H1 (cell line): ENCODE measurements around the gene POFUT2. TPM values are rescaled to one million over a fixed set of nuclear protein-coding genes. Genes with fewer than 3 reads are reported as not detected.

Experiments
- CTCF ChIA-PET: fragments of 300-600 bp; sonication (Branson Sonifier 250); formaldehyde crosslinking; loops from one replicate; lab custom pipeline; 2021; ENCODE audit not compliant: partially characterized antibody; lab: Charles Lee
- POLR2A ChIA-PET: fragments of 300-600 bp; sonication (Branson Sonifier 250); formaldehyde crosslinking; loops from one replicate; lab custom pipeline; 2021; ENCODE audit warnings: inconsistent platforms; ENCODE audit not compliant: partially characterized antibody; lab: Charles Lee
- DNase-seq, 2 experiments: peaks; one replicate each; pipeline versions ENCODE4 v3.0.0 to v3.0.0-alpha.2; 2010 to 2022; ENCODE audit warnings: low spot score in 2 of 2, low read depth in 1 of 2, mixed read lengths in 1 of 2
- FAIRE-seq: peaks from 2 replicates; lab custom pipeline; 2011; peaks lifted over from hg19 to GRCh38; lab: Jason Lieb, UNC
- H2AFZ ChIP-seq: 2 replicates; pipeline ENCODE4 v1.8.1; 2012; ENCODE audit warnings: low read length, inconsistent platforms
- H2AK5ac ChIP-seq: 2 replicates; pipeline ENCODE4 v1.6.1; 2013; ENCODE audit warnings: low read depth, low read length
- H2BK120ac ChIP-seq: replicated peaks from 2 replicates; pipeline ENCODE3; 2013; ENCODE audit warnings: low read depth, low read length, inconsistent platforms
- H2BK12ac ChIP-seq: 2 replicates; pipeline ENCODE4 v1.6.1; 2013; ENCODE audit warnings: low read depth, low read length
- H2BK15ac ChIP-seq: 2 replicates; pipeline ENCODE4 v1.6.1; 2013; ENCODE audit warnings: low read length
- H2BK20ac ChIP-seq: 2 replicates; pipeline ENCODE4 v1.6.1; 2013; ENCODE audit warnings: low read length
- H2BK5ac ChIP-seq: 2 replicates; pipeline ENCODE4 v1.6.1; 2013; ENCODE audit warnings: low read depth, low read length
- H3K14ac ChIP-seq: 2 replicates; pipeline ENCODE4 v1.6.1; 2013; ENCODE audit warnings: inconsistent platforms; ENCODE audit not compliant: insufficient read length
- H3K18ac ChIP-seq: 2 replicates; pipeline ENCODE4 v1.6.1; 2013; ENCODE audit warnings: low read length; ENCODE audit errors: extremely low read depth
- H3K23ac ChIP-seq: 2 replicates; pipeline ENCODE4 v1.6.1; 2013; ENCODE audit warnings: inconsistent platforms; ENCODE audit not compliant: insufficient read length
- H3K23me2 ChIP-seq: 2 replicates; pipeline ENCODE4 v1.6.1; 2013; ENCODE audit warnings: low read depth, low read length
- H3K27ac ChIP-seq: 2 replicates; pipeline ENCODE4 v1.6.1; 2011; ENCODE audit warnings: low read depth, low read length, inconsistent platforms
- H3K27me3 ChIP-seq, 4 experiments: replicated peaks in 1 of 4; 1 replicate in 1 of 4; 2 replicates in 3 of 4; pipeline versions ENCODE4 v1.6.1 to v1.8.1; 2011 to 2013; ENCODE audit warnings: low read length in 3 of 4, mild to moderate bottlenecking in 3 of 4, inconsistent platforms in 2 of 4, mixed read lengths in 2 of 4, moderate library complexity in 1 of 4; ENCODE audit not compliant: control insufficient read depth in 3 of 4, insufficient read depth in 3 of 4; ENCODE audit errors: extremely low read depth in 1 of 4
- H3K36me3 ChIP-seq, 4 experiments: 2 replicates each; pipeline versions ENCODE4 v1.6.1 to v1.8.1; 2011 to 2013; ENCODE audit warnings: mild to moderate bottlenecking in 4 of 4, low read length in 3 of 4, moderate library complexity in 2 of 4, control low read depth in 1 of 4, inconsistent platforms in 1 of 4; ENCODE audit not compliant: insufficient read depth in 4 of 4, control insufficient read depth in 2 of 4
- H3K4ac ChIP-seq: replicated peaks from 2 replicates; pipeline ENCODE3; 2013; ENCODE audit warnings: low read length, low read depth, mixed read lengths, inconsistent platforms; ENCODE audit not compliant: insufficient read length
- H3K4me1 ChIP-seq, 4 experiments: replicated peaks in 1 of 4; 1 replicate in 1 of 4; 2 replicates in 3 of 4; pipeline versions ENCODE4 v1.6.1 to v1.8.1; 2011 to 2013; ENCODE audit warnings: low read length in 3 of 4, inconsistent platforms in 2 of 4, mixed read lengths in 1 of 4; ENCODE audit not compliant: insufficient read depth in 4 of 4, control insufficient read depth in 3 of 4
- H3K4me2 ChIP-seq, 2 experiments: 2 replicates each; pipeline versions ENCODE4 v1.6.1 to v1.8.1; 2011 to 2013; ENCODE audit warnings: low read depth in 2 of 2, low read length in 2 of 2, control low read depth in 1 of 2, inconsistent platforms in 1 of 2, mild to moderate bottlenecking in 1 of 2; ENCODE audit not compliant: insufficient read depth in 1 of 2
- H3K4me3 ChIP-seq, 4 experiments: fragments of 200-600, 300-600 bp in 1 of 4; sonication (generic), shearing (Covaris generic), sonication (Bioruptor Twin) in 1 of 4; 2 replicates each; pipeline versions ENCODE4 v1.5.1 to v1.8.1; 2011 to 2016; ENCODE audit warnings: low read length in 4 of 4, low read depth in 3 of 4, control low read depth in 2 of 4, inconsistent platforms in 2 of 4, mild to moderate bottlenecking in 2 of 4, mixed read lengths in 1 of 4, moderate library complexity in 1 of 4; ENCODE audit not compliant: insufficient read depth in 2 of 4; ENCODE audit errors: extremely low read depth in 1 of 4
- H3K56ac ChIP-seq: replicated peaks from 2 replicates; pipeline ENCODE3; 2013; ENCODE audit warnings: low read depth, mild to moderate bottlenecking, mixed read lengths, low read length, inconsistent platforms; ENCODE audit not compliant: insufficient read length
- H3K79me1 ChIP-seq: 2 replicates; pipeline ENCODE4 v1.6.1; 2013; ENCODE audit warnings: low read depth, low read length, control low read depth
- H3K79me2 ChIP-seq, 2 experiments: 2 replicates each; pipeline versions ENCODE4 v1.6.1 to v1.8.1; 2012 to 2013; ENCODE audit warnings: low read length in 2 of 2, mild to moderate bottlenecking in 2 of 2, inconsistent platforms in 1 of 2; ENCODE audit not compliant: insufficient read depth in 2 of 2, control insufficient read depth in 1 of 2
- H3K9ac ChIP-seq, 4 experiments: replicated peaks in 1 of 4; 1 replicate in 1 of 4; 2 replicates in 3 of 4; pipeline versions ENCODE4 v1.6.1 to v1.8.1; 2011 to 2013; ENCODE audit warnings: low read depth in 3 of 4, low read length in 3 of 4, control low read depth in 2 of 4, mild to moderate bottlenecking in 2 of 4, moderate library complexity in 2 of 4, inconsistent platforms in 1 of 4; ENCODE audit errors: extremely low read depth in 1 of 4
- H3K9me3 ChIP-seq, 2 experiments: 2 replicates each; pipeline versions ENCODE4 v1.6.1 to v1.8.1; 2012 to 2013; ENCODE audit warnings: mild to moderate bottlenecking in 2 of 2, moderate library complexity in 2 of 2, control low read depth in 1 of 2, inconsistent platforms in 1 of 2, low read depth in 1 of 2, low read length in 1 of 2, mixed read lengths in 1 of 2; ENCODE audit not compliant: insufficient read depth in 2 of 2
- H4K20me1 ChIP-seq, 2 experiments: replicated peaks in 1 of 2; 2 replicates each; pipeline versions ENCODE3 to v1.8.1; 2011 to 2013; ENCODE audit warnings: inconsistent platforms in 2 of 2, low read length in 2 of 2, mild to moderate bottlenecking in 1 of 2; ENCODE audit not compliant: insufficient read depth in 2 of 2, control insufficient read depth in 1 of 2
- H4K5ac ChIP-seq: 2 replicates; pipeline ENCODE4 v1.6.1; 2013; ENCODE audit warnings: low read length, low read depth, mixed read lengths, inconsistent platforms; ENCODE audit not compliant: insufficient read length
- H4K8ac ChIP-seq: 2 replicates; pipeline ENCODE4 v1.8.0; 2013; ENCODE audit warnings: mild to moderate bottlenecking, moderate library complexity, low read length, inconsistent platforms; ENCODE audit not compliant: insufficient read depth; ENCODE audit errors: extremely low read depth
- H4K91ac ChIP-seq: replicated peaks from 2 replicates; pipeline ENCODE3; 2013; ENCODE audit warnings: low read length, mixed read lengths, inconsistent platforms; ENCODE audit not compliant: insufficient read length
- BCL11A ChIP-seq, 2 experiments: IDR thresholded peaks; one replicate each; pipeline ENCODE4 v1.6.1; 2011; ENCODE audit warnings: low read depth in 2 of 2, low read length in 2 of 2, mild to moderate bottlenecking in 2 of 2
- CBX8 ChIP-seq: fragments of 300-800, 300-1000 bp; sonication (generic); IDR thresholded peaks from 2 replicates; pipeline ENCODE4 v1.7.1; 2016; ENCODE audit warnings: low read depth, low read length, borderline replicate concordance
- CEBPB ChIP-seq: IDR thresholded peaks from 2 replicates; pipeline ENCODE4 v1.6.1; 2012; ENCODE audit warnings: low read depth, low read length
- JUN ChIP-seq: IDR thresholded peaks from 2 replicates; pipeline ENCODE4 v1.6.1; 2011; ENCODE audit warnings: low read depth, mild to moderate bottlenecking, improper control_type of control experiment, low read length
- JUND ChIP-seq: IDR thresholded peaks from 2 replicates; pipeline ENCODE4 v1.6.1; 2011; ENCODE audit warnings: mild to moderate bottlenecking, improper control_type of control experiment, low read length
- KDM4A ChIP-seq: IDR thresholded peaks from one replicate; pipeline ENCODE4 v1.7.1; 2012; ENCODE audit warnings: low read depth, mild to moderate bottlenecking, moderate library complexity, low read length, inconsistent platforms; ENCODE audit not compliant: severe bottlenecking
- KDM5A ChIP-seq: fragments of 200-600 bp; IDR thresholded peaks from 2 replicates; pipeline ENCODE4 v1.7.1; 2012; ENCODE audit warnings: mild to moderate bottlenecking, low read length, inconsistent platforms, mixed read lengths
- RNF2 ChIP-seq: fragments of 200-900, 300-1000 bp; sonication (generic); IDR thresholded peaks from 2 replicates; pipeline ENCODE4 v1.7.1; 2016; ENCODE audit warnings: borderline replicate concordance, low read depth, mild to moderate bottlenecking, antibody characterized with exemption, low read length; ENCODE audit not compliant: poor library complexity, severe bottlenecking; ENCODE audit errors: missing control alignments
- SIN3A ChIP-seq, 2 experiments: IDR thresholded peaks in 1 of 2; conservative IDR thresholded peaks in 1 of 2; 2 replicates each; pipeline ENCODE4 v1.6.1; 2011 to 2012; ENCODE audit warnings: low read length in 2 of 2, improper control_type of control experiment in 1 of 2, low read depth in 1 of 2, mild to moderate bottlenecking in 1 of 2
- TAF1 ChIP-seq: IDR thresholded peaks from 2 replicates; pipeline ENCODE4 v1.6.1; 2011; ENCODE audit warnings: mild to moderate bottlenecking, low read depth, low read length
- WGBS, 2 experiments: shearing (Covaris generic) in 1 of 2; methylation state at CpG; one replicate each; pipeline versions ENCODE4 v1.1.6 to v1.1.7; 2013 to 2015; ENCODE audit warnings: low lambda C conversion rate in 2 of 2, mixed read lengths in 2 of 2, inconsistent platforms in 1 of 2, low coverage in 1 of 2, missing lambda C conversion rate in 1 of 2; ENCODE audit not compliant: insufficient replicate concordance in 2 of 2, insufficient coverage in 1 of 2, insufficient read length in 1 of 2; ENCODE audit errors: extremely low coverage in 1 of 2, missing lambda C conversion rate in 1 of 2; 5-methylcytosine and 5-hydroxymethylcytosine counted together
- polyA plus RNA-seq, 7 experiments: library from polyadenylated mRNA; depleted of rRNA in 3 of 7; stranded (reverse) in 5 of 7; unstranded in 2 of 7; fragments of >200 nt in 5 of 7; fragments of 200-250 nt in 2 of 7; gene quantifications; 1 replicate in 5 of 7; 2 replicates in 1 of 7; 4 replicates in 1 of 7; pipeline versions ENCODE4 v1.2.1 to v1.2.3, GENCODE V29; 2011 to 2013; ENCODE audit warnings: missing spikeins in 2 of 7, mixed read lengths in 2 of 7
- total RNA-seq: library from RNA; stranded (reverse); fragmentation: NEBNext Ultra II Directional; extraction: Animal tissue kit (Norgen Biotek cat#: 25700); gene quantifications from 2 replicates; pipeline ENCODE4 v1.2.1, GENCODE V29; 2021
- TF ChIP-seq, protein P1 (sequence below), 3 experiments: IDR thresholded peaks; 1 replicate in 2 of 3; 2 replicates in 1 of 3; pipeline versions ENCODE4 v1.5.1 to v1.6.1; 2011; ENCODE audit warnings: low read length in 3 of 3, mild to moderate bottlenecking in 3 of 3, inconsistent platforms in 2 of 3, low read depth in 1 of 3, moderate library complexity in 1 of 3; ENCODE audit not compliant: insufficient read depth in 1 of 3; ENCODE audit errors: control extremely low read depth in 1 of 3

Gene POFUT2
- total and polyA plus RNA-seq, 2 of the 8 experiments (the other 6 are each of a cell fraction or from before 2014, with no cell fraction given): 13.7 to 32.1 TPM

DNA sequence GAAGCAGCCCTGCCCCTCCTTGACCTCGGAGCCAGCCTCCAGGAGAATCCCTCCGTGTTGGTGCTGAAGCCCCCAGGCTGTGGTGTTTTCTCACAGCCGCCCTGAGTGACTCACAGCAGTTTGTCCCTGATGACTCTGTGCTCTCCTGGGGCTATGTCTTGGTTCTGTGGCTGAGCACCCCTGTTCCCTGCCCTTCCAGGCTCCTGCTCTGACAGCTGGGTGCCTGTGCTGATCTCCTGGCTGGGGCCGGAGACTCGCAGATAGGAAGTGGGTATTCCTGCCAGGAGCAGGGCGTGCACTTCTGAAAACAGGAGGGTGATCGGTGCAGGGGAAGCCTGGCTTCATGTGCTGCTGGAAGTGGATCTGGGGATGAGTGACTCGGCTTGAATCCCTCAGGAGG lies 34.5 kb downstream of the POFUT2 start:
- Histone ChIP-seq H2BK15ac (no peak overlapping the region; the same call in 1 of the 2 replicates), H2BK5ac (no peak overlapping the region), H3K23ac (no peak overlapping the region), H3K14ac (no peak overlapping the region), H2BK12ac (no peak overlapping the region), H2BK120ac (no peak overlapping the region), H3K79me2 (no peaks in the 10 kb centered on the region), H2AFZ (no peak overlapping the region), H4K91ac (no peak overlapping the region), H3K9ac (no peak overlapping the region), H3K4me3 (no peak overlapping the region), H3K56ac (no peak overlapping the region), H3K4ac (no peak overlapping the region), H3K18ac (no peak overlapping the region), H3K4me1 (peaks cover 0 to 16% (median 7%) of the 10 kb centered on the region in 4 experiments; a peak in 5 of 7 replicates), H4K8ac (no peak overlapping the region), H3K4me2 (no peak overlapping the region), H4K5ac (no peak overlapping the region), H3K9me3 (no peaks in the 10 kb centered on the region), H2BK20ac (no peak overlapping the region), H3K79me1 (no peaks in the 10 kb centered on the region), H3K27ac (no peak overlapping the region), H3K27me3 (no peaks in the 10 kb centered on the region), H3K36me3 (no peaks in the 10 kb centered on the region), H4K20me1 (no peaks in the 10 kb centered on the region), H3K23me2 (no peaks in the 10 kb centered on the region), H2AK5ac (no peak overlapping the region)
- FAIRE-seq (no peak), DNase-seq (peak in 1 of 2 experiments; percentile 43)
- POLR2A ChIA-PET: no interaction called here
- 90% methylated on average over 8 of the region's 8 CpGs; no CpG with 5 or more reads in 1 of the 2 experiments for WGBS, 2 experiments
- CTCF ChIA-PET: interaction anchor here (0.6 to 1.6 kb wide), 4 partner anchors 28 to 755 kb away, joined by 3 to 5 read pairs (median 4); no protein-coding TSS in a partner anchor
- no peak for TF ChIP-seq CEBPB
- TF ChIP-seq RNF2: no peak
- no peak for TF ChIP-seq JUN
- no peak for TF ChIP-seq BCL11A (IDR thresholded peaks at IDR 0.05; ENCODE audit: low read depth in 2 of 2, low read length in 2 of 2)
- TF ChIP-seq SIN3A (conservative IDR thresholded peaks at IDR 0.05 in 1 of 2, IDR thresholded peaks at IDR 0.05 in 1 of 2; ENCODE audit: low read depth in 1 of 2, low read length in 2 of 2): no peak
- TF ChIP-seq TAF1: no peak
- TF ChIP-seq JUND: no peak
- TF ChIP-seq KDM4A: no peak
- TF ChIP-seq, protein P1, sequence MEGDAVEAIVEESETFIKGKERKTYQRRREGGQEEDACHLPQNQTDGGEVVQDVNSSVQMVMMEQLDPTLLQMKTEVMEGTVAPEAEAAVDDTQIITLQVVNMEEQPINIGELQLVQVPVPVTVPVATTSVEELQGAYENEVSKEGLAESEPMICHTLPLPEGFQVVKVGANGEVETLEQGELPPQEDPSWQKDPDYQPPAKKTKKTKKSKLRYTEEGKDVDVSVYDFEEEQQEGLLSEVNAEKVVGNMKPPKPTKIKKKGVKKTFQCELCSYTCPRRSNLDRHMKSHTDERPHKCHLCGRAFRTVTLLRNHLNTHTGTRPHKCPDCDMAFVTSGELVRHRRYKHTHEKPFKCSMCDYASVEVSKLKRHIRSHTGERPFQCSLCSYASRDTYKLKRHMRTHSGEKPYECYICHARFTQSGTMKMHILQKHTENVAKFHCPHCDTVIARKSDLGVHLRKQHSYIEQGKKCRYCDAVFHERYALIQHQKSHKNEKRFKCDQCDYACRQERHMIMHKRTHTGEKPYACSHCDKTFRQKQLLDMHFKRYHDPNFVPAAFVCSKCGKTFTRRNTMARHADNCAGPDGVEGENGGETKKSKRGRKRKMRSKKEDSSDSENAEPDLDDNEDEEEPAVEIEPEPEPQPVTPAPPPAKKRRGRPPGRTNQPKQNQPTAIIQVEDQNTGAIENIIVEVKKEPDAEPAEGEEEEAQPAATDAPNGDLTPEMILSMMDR (IDR thresholded peaks at IDR 0.05; ENCODE audit: control extremely low read depth in 1 of 3, insufficient read depth in 1 of 3, low read depth in 1 of 3, low read length in 3 of 3): no peak
- no peak for TF ChIP-seq CBX8
- no peak for TF ChIP-seq KDM5A
